ENCODE data around the gene TRAM2. TPM values are rescaled to one million over a fixed set of nuclear protein-coding genes. Genes with fewer than 3 reads are reported as not detected.

The TRAM2 gene
- polyA plus RNA-seq, 1 donor from 2014 or later: 7.5 TPM

DNA sequence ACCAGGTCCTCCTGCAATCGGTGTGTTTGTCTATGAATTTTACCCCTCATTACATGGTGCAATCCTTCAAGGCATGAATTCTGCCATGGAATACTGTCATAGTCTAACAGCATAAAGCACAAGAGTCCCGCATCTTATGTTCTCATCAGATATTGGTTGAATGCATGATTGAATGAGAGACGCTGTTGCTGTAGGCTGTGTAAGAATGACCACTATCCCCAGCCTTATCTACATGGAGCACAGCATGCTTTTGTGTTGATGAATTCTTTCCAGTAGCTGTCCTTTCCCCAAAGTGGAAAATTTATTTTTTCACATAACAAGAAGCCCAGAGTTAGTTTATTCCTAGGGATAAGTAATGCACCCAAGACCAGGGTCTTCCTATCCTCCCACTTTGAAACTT is 5.6 kb upstream of the TRAM2 start:
- Mint-ChIP-seq H3K4me3 (peak overlapping the region in 1 of 4 donors; percentile 25), H3K27me3 (peaks cover 1% of the 10 kb centered on the region), H3K36me3 (peaks cover 14% of the 10 kb centered on the region), H3K9me3 (peaks cover 0 to 5% (median 0%) of the 10 kb centered on the region in 3 donors), H3K4me1 (peaks cover 8 to 11% (median 8%) of the 10 kb centered on the region in 3 donors), H3K27ac (no peak overlapping the region)

DNA sequence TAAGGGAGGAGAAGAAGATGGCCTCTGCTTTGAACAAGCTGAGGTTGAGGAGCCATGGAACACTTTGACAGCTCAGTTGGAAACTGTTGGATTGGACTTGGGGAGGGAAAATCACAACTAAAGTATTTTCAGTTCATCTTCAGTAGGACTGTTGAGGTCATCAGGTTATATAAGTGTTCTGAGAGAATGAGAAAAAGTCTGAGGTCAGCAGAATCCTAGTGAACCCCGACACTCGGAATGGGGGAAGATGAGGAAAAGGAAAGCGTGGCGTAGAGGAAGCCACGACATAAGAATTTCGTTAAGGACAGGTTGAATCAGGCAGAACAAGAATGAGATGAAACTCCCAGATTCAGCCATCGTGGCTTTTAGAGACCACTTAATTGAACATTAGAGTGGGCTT is 4.0 kb upstream of the TRAM2 start:
- H3K9me3 Mint-ChIP-seq: peaks cover 0 to 5% (median 0%) of the 10 kb centered on the region in 3 donors
- H3K27ac Mint-ChIP-seq: peak overlapping the region in 1 of 3 donors; percentile 63
- no peak overlapping the region for H3K4me3 Mint-ChIP-seq
- H3K27me3 Mint-ChIP-seq: peaks cover 1% of the 10 kb centered on the region
- H3K4me1 Mint-ChIP-seq: peaks cover 12 to 19% (median 15%) of the 10 kb centered on the region in 3 donors
- H3K36me3 Mint-ChIP-seq: peaks cover 14% of the 10 kb centered on the region

DNA sequence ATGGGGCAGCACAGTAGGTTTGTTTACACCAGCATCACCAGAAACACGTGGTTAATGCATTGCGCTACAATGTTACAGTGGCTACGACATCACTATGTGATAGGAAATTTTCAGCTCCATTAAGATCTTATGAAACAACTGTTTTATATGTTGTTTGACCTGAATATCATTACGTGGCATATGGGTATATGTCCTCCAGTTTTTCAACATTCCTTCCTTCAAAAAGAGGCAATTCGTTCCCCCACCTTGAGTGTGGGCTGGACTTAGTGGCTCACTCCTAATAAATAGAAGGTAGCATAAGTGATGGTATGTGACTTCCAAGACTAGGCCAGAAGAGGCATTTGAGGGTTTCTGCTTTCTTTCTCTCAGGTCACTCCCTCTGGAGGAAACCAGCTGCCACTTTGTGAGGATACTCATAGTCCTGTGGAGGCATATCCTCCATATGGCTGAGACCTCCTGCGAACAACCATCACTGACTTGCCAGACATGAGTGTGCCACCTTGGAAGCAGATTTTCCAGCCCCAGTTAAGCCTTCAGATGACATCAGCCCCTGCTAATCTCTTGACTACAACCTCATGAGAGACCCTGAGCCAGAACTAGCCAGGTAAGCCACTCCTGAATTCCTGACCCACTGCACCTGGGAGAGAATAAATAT is 2.3 kb upstream of the TRAM2 start:
- Mint-ChIP-seq H3K4me1 (peaks cover 29 to 32% (median 32%) of the 10 kb centered on the region in 3 donors), H3K27ac (peak overlapping the region in 2 of 3 donors; percentile 21 to 78), H3K36me3 (peaks cover 14% of the 10 kb centered on the region), H3K9me3 (peaks cover 0 to 5% (median 0%) of the 10 kb centered on the region in 3 donors), H3K4me3 (peak overlapping the region in 2 of 4 donors; percentile 18 to 68), H3K27me3 (no peaks in the 10 kb centered on the region)

DNA sequence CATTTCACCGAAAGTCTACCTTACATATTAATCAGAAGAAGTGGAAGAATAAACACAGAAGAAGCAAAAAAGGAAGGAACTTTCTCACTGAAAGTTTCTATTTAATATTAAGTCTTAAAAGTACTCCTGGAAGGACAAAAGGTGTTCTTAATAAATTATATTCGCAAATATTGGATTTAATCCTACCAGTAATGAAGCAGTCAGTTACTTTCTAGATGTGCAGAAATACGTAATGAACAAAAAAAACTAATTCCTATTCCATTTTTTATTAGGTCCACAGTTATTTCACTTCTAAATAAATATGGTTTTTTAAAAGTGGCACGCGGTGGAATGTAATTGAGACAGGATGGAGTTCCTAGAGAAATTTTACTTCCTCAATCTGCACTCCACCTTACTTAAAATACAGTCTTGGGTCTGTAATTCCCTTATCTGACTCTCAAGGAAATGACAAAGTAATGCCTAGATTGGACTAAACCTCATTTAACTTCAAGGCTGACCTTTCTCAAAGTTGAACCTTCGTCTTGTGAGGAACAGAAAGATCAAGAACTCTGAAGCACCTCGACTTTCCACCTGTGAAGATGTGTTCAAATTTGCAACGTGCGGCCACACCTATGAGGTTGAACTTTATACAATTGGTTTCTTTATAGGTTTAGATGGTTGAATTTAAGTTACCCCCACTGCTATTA is 1.1 kb upstream of the TRAM2 start:
- Mint-ChIP-seq H3K36me3 (peaks cover 14% of the 10 kb centered on the region), H3K9me3 (peaks cover 0 to 5% (median 0%) of the 10 kb centered on the region in 3 donors), H3K4me3 (peak overlapping the region; percentile 84 to 95 (median 90)), H3K4me1 (peaks cover 37 to 38% (median 38%) of the 10 kb centered on the region in 3 donors), H3K27ac (peak overlapping the region; percentile 77 to 94 (median 80)), H3K27me3 (no peaks in the 10 kb centered on the region)

DNA sequence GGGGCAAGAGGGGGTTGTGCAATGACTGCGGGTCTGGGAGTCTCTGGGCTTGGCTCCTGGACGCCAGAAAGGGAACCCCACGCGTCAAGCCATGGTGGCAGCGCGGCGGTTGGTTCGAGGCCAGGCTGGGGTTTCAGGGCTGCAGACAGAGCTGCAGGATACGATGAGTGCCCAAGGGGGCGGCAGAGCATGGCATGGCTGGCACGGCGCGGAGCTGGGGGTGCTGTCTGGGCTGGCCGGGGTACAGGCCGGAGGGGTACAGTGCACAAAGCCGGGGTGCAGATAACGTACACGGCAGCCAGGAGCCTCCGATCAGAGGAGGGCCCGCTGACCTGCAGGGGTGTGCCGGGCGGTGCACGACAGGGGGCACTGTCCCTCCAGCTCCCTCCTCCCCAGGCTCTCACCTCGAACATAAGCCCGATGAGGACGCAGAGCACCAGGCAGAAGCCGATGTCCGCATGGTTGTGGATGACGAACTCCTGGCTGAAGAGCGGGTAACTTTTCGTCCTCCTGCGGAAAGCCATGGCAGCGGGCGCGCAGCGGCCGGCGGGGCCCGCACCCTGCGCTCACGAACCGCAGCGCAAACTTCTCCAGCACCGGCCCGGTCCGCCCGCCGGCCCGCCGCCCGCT is 353 bp downstream of the TRAM2 start:
- Mint-ChIP-seq H3K9me3 (no peaks in the 10 kb centered on the region), H3K27me3 (no peaks in the 10 kb centered on the region), H3K4me3 (peak overlapping the region; percentile 84 to 99 (median 91)), H3K4me1 (peaks cover 46 to 48% (median 48%) of the 10 kb centered on the region in 3 donors), H3K27ac (peak overlapping the region; percentile 73 to 97 (median 88)), H3K36me3 (peaks cover 6% of the 10 kb centered on the region)

DNA sequence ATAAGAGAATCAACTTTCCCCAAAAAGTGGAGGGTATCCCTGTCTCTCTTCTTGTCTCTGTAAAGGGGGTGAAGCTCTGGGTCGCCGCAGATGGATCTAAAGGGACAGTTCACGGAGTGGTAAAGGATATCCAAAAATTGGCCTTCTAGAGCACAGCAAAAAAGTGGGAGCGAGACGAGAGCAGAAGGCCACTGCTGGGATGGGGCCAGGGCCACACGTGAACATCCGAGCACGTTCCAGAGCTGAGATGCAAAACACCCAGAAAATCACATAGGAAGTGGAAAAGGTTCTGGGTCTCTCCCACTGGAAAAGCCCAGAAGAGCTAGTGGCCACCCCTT is 837 bp downstream of the TRAM2 start:
- Mint-ChIP-seq H3K4me1 (peaks cover 46 to 52% (median 49%) of the 10 kb centered on the region in 3 donors), H3K9me3 (no peaks in the 10 kb centered on the region), H3K36me3 (peaks cover 4% of the 10 kb centered on the region), H3K4me3 (peak overlapping the region; percentile 84 to 99 (median 91)), H3K27me3 (no peaks in the 10 kb centered on the region), H3K27ac (peak overlapping the region; percentile 73 to 97 (median 88))

DNA sequence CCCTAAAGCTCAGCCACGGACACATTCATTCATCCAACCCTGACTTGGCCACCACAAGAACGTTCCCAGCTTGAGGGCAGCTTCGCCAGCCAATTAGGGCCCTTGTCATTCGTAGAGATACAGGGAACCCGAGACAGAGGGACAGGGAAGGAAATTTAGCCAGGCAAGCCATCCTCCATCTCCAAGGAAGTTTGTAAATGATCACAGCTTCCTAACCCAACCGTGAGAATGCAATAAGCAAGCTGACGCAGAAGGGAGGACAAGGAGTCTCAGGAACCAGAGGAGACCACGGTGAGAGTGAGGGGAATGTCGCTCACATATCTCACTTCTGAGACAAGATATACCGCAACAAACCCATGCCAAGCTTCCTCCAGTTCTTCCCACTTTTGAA is 1.4 kb downstream of the TRAM2 start:
- Mint-ChIP-seq H3K27ac (peak overlapping the region; percentile 73 to 97 (median 93)), H3K4me1 (peaks cover 43 to 54% (median 51%) of the 10 kb centered on the region in 3 donors), H3K36me3 (peaks cover 2% of the 10 kb centered on the region), H3K4me3 (peak overlapping the region; percentile 84 to 99 (median 91)), H3K27me3 (no peaks in the 10 kb centered on the region), H3K9me3 (no peaks in the 10 kb centered on the region)

DNA sequence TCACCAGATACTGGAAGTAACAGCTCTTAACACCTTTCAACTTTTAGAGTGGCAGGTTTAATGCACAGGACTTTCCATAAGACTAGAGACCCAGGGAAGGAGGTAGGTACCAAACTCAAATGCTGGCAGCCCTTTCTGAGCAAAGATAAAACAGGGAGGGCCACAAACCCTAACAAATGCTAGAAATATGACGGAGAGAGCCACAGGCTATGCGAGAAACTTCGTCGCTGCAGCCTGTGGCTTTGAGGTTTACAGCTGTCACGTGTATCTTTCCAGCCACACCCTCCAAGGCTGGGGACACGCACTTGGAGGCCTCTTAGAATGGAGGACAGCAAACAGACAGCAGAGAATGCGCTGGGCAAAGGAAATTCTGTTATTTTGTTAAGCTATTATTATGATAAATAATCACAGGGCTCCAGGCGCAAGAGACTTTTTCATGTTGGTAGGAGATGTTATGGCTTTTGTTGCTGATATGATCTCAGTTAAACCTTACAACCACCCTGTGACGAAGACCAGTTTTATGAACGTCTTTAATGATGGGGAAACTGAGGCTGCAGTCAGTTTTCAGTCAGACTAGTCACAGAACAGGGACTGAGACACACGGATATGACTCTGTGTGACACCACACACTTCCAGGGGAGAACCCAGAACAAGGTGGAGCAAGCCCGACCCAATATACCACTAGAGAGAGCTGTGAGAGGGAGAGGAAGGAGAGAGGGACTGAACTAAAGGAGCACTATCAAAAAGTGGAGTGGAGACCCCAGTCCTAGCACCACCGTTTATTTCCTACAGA is 2.0 kb downstream of the TRAM2 start:
- Mint-ChIP-seq H3K9me3 (no peaks in the 10 kb centered on the region), H3K27me3 (no peaks in the 10 kb centered on the region), H3K4me1 (peaks cover 44 to 59% (median 54%) of the 10 kb centered on the region in 3 donors)

DNA sequence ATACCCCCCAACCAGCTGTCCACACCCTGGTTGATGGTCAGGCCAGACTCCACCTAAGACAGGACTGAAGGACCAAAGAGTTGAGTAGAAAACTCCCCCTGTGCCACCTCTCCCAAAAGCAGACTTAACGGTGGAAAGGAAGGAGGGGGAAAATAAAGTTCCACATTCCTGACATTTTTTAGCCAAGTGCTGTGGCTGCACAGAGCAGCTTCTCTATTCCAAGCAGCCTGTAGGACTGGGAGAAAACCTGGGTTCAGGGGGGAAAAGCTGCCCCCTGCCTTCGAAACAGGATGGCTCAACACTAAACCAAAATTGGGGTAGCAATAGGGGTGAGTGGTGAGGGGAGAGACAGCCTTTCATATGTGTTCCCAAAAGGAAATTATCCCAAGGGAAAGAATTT is 3.6 kb downstream of the TRAM2 start:
- Mint-ChIP-seq H3K27me3 (no peaks in the 10 kb centered on the region), H3K9me3 (no peaks in the 10 kb centered on the region), H3K36me3 (peaks cover 2% of the 10 kb centered on the region), H3K4me1 (peaks cover 56 to 62% (median 56%) of the 10 kb centered on the region in 3 donors), H3K27ac (peak overlapping the region in 2 of 3 donors; percentile 67 to 73), H3K4me3 (peak overlapping the region in 3 of 4 donors; percentile 44 to 84 (median 83))

More for the DNA sequence above, 2.0 kb downstream of the TRAM2 start:
- H3K27ac Mint-ChIP-seq: peak overlapping the region; percentile 73 to 97 (median 93)
- peak overlapping the region; percentile 84 to 99 (median 91) for H3K4me3 Mint-ChIP-seq
- H3K36me3 Mint-ChIP-seq: peaks cover 2% of the 10 kb centered on the region

DNA sequence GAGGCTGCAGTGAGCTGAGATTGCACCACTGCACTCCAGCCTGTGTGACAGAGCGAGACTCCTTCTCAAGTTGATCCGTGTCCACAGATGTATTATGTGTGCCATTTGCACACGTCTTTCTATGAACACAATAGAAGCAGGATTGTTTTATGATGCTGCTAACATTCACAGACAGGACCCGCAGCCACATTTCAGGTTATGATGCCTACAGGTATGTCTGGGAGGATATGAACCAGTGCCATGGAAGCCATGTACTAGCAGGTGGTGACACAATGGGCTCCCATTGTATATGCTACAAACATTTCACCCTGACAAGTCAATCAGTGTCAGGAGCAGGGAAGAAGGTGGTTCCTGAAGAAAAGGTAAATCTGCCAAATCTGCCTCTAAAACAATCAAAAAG is 4.3 kb downstream of the TRAM2 start:
- Mint-ChIP-seq H3K4me1 (peaks cover 52 to 60% (median 56%) of the 10 kb centered on the region in 3 donors), H3K9me3 (no peaks in the 10 kb centered on the region), H3K27ac (no peak overlapping the region), H3K4me3 (no peak overlapping the region), H3K27me3 (no peaks in the 10 kb centered on the region), H3K36me3 (peaks cover 1% of the 10 kb centered on the region)

DNA sequence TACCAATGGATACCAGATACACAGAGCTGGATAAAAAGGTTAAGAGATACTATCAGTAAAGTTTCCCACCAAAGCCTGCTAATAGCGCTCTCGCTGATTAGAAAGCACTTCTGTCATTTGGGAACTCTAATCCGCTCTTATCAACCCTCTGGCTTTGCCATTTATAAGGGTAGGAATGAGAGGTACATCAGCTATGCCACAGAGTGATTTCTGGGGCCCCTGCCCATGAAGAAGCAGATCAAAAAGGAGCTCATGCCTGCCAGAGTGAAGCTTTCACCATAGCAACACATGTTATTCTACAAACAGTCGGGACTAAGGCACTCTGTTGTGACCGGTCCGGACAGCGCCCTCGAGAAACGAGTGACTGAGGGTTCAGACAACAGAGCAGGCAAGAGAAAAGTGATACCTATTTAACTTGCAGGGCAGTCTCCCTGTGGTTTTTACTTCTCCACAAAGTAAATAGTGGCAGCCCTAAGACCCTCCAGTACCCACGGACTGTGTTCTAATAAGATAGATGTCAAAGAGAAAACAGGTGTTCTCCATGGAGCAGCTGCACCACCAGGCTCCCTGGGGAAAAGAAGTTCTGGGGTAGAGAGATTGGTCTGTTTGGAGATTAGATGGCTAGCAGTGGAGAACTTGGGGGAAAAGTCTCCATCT is 5.6 kb downstream of the TRAM2 start:
- H3K27ac Mint-ChIP-seq: no peak overlapping the region
- no peak overlapping the region for H3K4me3 Mint-ChIP-seq
- peaks cover 60 to 68% (median 60%) of the 10 kb centered on the region in 3 donors for H3K4me1 Mint-ChIP-seq
- H3K27me3 Mint-ChIP-seq: no peaks in the 10 kb centered on the region
- no peaks in the 10 kb centered on the region for H3K36me3 Mint-ChIP-seq
- no peaks in the 10 kb centered on the region for H3K9me3 Mint-ChIP-seq

DNA sequence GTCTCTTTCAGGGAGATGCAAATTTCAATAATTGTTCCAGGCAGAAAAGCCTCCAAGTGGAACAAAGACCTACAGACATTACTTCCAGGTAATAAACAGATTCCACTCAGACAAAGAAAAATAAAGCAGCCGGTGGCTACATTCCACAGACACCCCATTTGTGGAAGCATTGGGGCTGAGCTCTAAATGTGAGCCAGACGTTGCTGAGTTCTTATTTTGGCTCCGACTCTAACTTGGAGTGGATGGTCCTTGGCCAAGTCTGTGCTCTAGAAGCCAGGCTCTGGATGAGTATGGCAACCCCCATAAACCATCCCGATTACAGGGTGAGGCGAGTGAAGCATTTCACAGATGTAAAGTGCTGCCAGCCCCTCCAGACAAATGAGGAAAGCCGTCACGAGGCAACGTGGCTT is 6.6 kb downstream of the TRAM2 start:
- no peaks in the 10 kb centered on the region for H3K9me3 Mint-ChIP-seq
- peaks cover 55 to 65% (median 61%) of the 10 kb centered on the region in 3 donors for H3K4me1 Mint-ChIP-seq
- no peaks in the 10 kb centered on the region for H3K27me3 Mint-ChIP-seq
- no peaks in the 10 kb centered on the region for H3K36me3 Mint-ChIP-seq
- no peak overlapping the region for H3K27ac Mint-ChIP-seq
- no peak overlapping the region for H3K4me3 Mint-ChIP-seq

DNA sequence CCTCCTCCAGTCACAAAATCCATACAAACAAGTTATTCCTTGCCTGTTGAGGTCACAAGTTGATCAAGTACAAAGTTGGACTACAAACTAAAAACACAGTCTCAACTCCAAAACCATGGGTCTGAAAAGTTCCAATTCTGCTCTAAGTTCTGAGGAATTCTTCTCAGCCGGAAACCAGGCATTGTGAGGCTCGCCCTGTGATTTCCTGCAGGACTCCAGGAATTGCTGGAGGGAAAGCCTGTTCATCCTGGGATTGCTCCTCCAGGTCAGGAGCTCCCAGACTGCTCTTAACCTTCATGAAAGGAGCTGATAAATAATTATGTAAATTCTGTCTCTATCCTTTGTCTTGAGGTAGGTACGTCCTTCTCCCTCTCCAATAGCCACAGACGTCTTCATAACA is 8.5 kb downstream of the TRAM2 start:
- Mint-ChIP-seq H3K4me3 (no peak overlapping the region), H3K27ac (no peak overlapping the region), H3K27me3 (no peaks in the 10 kb centered on the region), H3K4me1 (peaks cover 50 to 65% (median 57%) of the 10 kb centered on the region in 3 donors), H3K9me3 (no peaks in the 10 kb centered on the region), H3K36me3 (peaks cover 2% of the 10 kb centered on the region)

DNA sequence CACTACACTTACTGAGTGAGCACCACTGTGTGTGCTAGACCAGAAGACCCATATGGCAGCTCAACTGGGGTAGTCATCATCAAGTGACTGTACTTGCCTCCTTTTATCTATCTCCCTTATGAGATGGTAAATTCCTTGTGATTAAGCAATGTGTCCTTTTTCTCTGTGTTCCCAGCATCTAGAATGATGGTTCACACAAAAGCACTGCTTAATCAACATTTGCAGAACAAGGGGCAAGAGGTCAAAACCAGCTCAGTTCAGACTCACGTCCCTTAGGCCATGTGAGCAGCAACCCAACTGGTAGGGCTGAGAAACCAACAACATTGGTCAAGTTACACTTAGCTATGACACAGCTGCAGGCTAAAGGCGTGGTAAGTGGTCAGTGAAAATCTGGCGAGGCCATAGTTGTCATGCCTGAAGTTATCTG is 10.0 kb downstream of the TRAM2 start:
- peaks cover 50 to 61% (median 54%) of the 10 kb centered on the region in 3 donors for H3K4me1 Mint-ChIP-seq
- H3K9me3 Mint-ChIP-seq: no peaks in the 10 kb centered on the region
- H3K4me3 Mint-ChIP-seq: peak overlapping the region in 1 of 4 donors; percentile 71
- no peaks in the 10 kb centered on the region for H3K27me3 Mint-ChIP-seq
- peaks cover 2% of the 10 kb centered on the region for H3K36me3 Mint-ChIP-seq
- H3K27ac Mint-ChIP-seq: no peak overlapping the region

All from IgD-negative memory B cell (primary cell).